ENCODE results near the gene MZT2A.
"Not testable (repeated sequence)": the region's sequence is repeated elsewhere in the genome, so short reads cannot be mapped to it uniquely, and the experiment has no call there.

MZT2A gene

GRCh38 chr2:131517106-131517831 is 25.1 kb upstream of the MZT2A start:
- H3K4me3 ChIP-seq (ENCODE audit: low read length), result no peak overlapping the region
- no peak for DNase-seq (ENCODE audit: low read depth)
- no peak for TF ChIP-seq CTCF (conservative IDR thresholded peaks at IDR 0.05; ENCODE audit: low read depth, low read length)

GRCh38 chr2:131516621-131517020 is 24.4 kb upstream of the MZT2A start:
- not testable (repeated sequence) for H3K4me3 ChIP-seq (ENCODE audit: low read length); DNase-seq (ENCODE audit: low read depth)
- peak; percentile 69 for TF ChIP-seq CTCF (conservative IDR thresholded peaks at IDR 0.05; ENCODE audit: low read depth, low read length)

DNA sequence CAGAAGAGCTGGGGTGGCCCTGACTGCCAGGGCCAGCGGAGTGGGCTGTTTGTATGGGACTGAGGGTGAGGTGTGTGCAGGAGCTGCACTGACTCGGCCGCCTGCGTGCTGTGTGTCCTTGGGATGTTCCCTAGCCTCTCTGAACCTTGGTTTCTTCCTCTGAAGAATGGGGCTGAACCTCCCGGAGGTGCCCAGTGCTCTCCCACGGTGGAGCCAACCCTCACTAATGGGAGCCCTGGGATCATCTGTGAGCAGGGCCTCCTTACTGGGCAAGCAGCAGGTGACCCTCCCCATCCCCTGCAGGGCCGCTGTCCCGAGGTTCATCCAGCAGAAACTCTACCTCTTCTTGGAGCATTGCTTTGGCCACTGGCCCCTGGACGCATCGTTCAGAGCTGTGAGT is 23.8 kb upstream of the MZT2A start:
- TF ChIP-seq CTCF (conservative IDR thresholded peaks at IDR 0.05; ENCODE audit: low read depth, low read length), result no peak
- DNase-seq (ENCODE audit: low read depth), result no peak
- no peak overlapping the region for H3K4me3 ChIP-seq (ENCODE audit: low read length)

DNA sequence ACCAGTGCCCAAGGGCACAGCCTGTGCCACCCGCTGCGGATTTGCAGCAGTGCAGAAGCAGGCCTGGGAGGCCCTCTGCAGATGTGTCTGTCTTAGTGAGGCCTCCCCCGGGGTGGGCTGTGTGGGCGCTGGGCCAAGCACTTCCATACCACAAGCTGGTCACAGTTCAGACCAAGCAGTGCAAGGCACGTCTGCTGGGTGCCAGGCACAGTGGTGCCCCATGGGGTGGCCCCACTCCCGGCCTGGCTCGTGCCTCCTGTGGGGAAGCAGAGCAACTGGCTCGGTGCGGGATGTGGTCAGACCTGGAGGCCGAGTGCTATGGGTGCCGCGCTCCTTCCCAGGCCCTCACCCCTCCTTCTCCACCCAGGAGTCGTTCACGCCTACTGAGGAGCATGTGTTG is 23.0 kb upstream of the MZT2A start:
- not testable (repeated sequence) for H3K4me3 ChIP-seq (ENCODE audit: low read length)
- peak; percentile 58 for DNase-seq (ENCODE audit: low read depth)

DNA sequence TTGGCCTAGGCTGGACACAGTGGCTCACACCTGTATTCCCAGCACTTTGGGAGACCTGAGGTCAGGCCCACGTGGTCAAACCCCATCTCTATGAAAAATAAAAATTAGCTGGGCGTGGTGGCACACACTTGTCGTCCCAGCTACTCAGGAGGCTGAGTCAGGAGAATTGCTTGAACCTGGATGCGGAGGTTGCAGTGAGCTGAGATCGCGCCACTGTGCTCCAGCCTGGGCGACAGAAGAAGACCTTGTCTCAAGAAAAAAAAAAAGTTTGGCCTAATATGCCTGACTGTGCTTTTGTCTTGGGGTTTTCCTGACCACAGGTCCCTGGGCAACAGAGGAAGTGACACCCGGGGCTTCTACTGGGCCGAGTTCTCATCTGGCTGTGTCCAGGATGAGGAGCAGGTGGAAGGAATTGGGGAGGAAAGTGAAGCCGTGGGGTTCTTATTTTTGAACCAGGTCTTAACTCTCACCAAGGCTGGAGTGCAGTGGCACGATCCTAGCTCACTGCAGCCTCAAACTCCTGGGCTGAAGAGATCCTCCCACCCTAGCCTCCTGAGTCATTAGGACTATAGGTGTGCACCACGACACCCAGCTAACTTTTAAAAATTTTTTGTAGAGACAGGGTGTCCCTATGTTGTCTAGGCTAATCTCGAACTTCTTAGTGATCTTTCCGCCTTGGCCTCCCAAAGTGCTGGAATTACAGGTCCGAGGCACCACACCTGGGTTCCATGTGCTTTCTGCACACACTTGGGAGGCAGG is 22.4 kb upstream of the MZT2A start:
- H3K4me3 ChIP-seq (ENCODE audit: low read length); DNase-seq (ENCODE audit: low read depth): not testable (repeated sequence)

DNA sequence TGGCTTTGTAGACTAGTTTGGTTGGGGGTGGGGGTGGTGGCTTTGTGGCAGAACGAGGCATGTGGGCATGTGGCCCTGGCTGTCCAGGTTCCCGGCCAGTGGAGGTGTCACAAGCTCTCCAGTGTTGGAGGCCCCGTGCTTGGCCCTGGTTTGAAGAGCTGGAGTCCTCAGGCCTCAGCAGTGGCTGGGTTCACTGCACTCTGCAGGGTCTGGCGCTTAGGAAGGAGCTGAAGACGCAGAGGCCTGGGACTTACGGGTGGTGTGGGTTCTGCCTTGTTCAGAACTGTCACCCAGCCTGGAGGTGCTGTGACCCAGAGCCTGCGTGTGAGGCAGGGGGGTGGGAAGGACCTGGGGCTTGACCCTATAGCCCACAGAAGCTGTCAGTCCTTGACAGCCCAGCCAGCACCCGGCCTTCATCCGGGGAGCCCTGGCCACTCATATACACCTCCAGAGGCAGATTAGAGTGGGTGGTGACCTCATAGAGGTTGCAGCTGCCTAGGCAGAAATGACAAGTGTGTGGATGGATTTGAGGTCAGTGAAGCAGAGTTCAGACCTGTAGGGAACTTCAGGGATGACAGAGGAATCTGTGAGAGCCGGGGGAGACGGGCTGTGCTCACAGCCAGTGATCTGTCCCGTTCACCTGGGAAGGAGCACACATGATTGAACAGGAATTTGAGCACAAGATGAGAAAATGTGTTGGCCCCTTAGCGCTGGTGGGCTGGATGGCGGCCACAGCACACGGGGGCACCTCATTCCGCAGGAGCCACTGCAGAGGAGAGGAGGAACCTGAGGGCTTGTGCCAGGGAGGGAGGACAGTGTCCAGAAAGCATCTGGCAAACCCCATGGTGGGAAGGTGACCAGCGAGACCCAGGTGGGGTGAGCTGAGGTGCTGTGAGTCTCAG is 20.0 kb upstream of the MZT2A start:
- DNase-seq (ENCODE audit: low read depth); H3K4me3 ChIP-seq (ENCODE audit: low read length): not testable (repeated sequence)

DNA sequence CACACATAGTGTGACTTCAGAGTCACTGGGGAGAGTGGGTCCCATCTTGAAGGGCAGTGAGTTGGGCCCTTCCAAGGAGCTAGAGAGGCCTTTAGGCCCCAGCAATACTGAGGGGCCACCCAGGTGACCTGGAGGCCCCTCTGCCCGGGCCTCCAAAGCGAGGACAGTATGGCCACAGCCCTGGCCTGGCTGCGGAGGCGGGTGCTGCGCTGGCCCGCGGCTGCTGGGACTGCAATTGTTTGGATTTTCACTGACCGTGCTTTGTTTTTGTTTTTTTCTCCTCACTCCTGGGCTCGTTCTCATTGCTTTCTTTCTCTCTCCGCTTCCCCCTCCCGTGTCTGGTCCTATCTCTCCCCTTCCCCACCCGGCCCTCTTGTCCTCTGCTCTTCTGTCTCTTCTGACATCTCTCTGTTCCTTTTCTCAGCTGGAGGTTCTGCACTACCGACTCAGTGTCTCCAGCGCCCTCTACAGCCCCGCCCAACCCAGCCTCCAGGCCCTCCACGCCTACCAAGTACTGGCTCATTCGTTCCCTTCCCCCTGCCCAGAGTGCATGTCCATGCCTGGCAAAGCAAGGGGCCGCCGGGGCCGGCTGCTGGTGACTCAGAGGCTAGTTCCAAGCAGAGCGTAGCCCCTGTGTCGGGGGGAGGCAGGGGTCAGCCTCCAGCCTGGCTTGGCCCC is 19.2 kb upstream of the MZT2A start:
- DNase-seq (ENCODE audit: low read depth), result peak; percentile 82
- peak; percentile 47 for TF ChIP-seq CTCF (conservative IDR thresholded peaks at IDR 0.05; ENCODE audit: low read depth, low read length)

DNA sequence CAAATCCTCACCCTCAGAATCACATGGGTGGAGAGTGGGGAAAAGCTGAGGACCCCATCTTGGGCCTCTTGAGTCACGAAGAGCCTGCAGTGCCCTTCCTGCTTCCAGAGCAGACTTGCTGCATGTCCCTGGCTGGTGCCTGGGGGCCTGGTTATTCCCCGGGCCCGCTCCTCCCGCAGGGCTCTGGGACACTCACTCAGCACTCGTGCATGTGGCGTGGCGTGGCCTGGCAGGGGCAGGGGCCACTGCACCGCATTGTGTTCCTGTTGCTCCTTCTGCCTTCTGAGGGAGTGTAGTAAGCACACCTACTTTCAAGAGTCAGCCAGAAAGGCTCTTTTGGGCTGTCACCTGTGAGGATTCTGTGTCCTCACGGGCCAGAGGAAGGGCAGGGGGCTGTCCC is 17.4 kb upstream of the MZT2A start:
- no peak for DNase-seq (ENCODE audit: low read depth)
- H3K4me3 ChIP-seq (ENCODE audit: low read length), result no peak overlapping the region

More for the DNA sequence above, 19.2 kb upstream of the MZT2A start:
- H3K4me3 ChIP-seq (ENCODE audit: low read length), result not testable (repeated sequence)

GRCh38 chr2:131504082-131504750 is 12.0 kb upstream of the MZT2A start:
- not testable (repeated sequence) for DNase-seq (ENCODE audit: low read depth); H3K4me3 ChIP-seq (ENCODE audit: low read length)

More for the DNA sequence above, 17.4 kb upstream of the MZT2A start:
- no peak for TF ChIP-seq CTCF (conservative IDR thresholded peaks at IDR 0.05; ENCODE audit: low read depth, low read length)

DNA sequence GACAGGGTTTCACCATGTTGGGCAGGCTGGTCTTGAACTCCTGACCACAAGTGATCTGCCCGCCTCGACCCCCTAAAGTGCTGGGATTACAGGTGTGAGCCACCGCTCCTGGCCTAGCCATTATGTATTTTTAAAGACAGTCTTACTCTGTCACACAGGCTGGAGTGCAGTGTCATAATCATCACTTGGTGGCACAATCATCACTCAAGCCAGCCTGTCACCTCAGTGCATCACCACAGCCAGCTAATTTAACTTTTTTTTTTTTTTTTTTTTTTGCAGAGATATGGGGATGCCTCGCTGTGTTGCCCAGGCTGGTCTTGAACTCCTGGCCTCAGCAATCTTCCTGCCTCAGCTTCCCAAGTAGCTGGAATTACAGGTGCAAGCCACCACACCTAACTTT is 11.4 kb upstream of the MZT2A start:
- H3K4me3 ChIP-seq (ENCODE audit: low read length); DNase-seq (ENCODE audit: low read depth): not testable (repeated sequence)

GRCh38 chr2:131498321-131498973 is 6.2 kb upstream of the MZT2A start:
- H3K4me3 ChIP-seq (ENCODE audit: low read length), result not testable (repeated sequence)
- DNase-seq (ENCODE audit: low read depth), result peak; percentile 55
